Measurements from ENCODE around the gene XRCC4. TPM values are rescaled to one million over a fixed set of nuclear protein-coding genes. Genes with fewer than 3 reads are reported as not detected.

Gene XRCC4
- total RNA-seq, 1 donor from 2014 or later = 15.5 TPM

- Mint-ChIP-seq H3K4me3 (ENCODE audit: unreplicated experiment) (no peak overlapping the region), H3K27me3 (ENCODE audit: low read depth, unreplicated experiment) (no peaks in the 10 kb centered on the region), H3K36me3 (ENCODE audit: low read depth, unreplicated experiment) (no peaks in the 10 kb centered on the region), H3K4me1 (ENCODE audit: low read depth, unreplicated experiment) (peaks cover 4% of the 10 kb centered on the region), H3K9me3 (ENCODE audit: unreplicated experiment) (no peaks in the 10 kb centered on the region), H3K27ac (ENCODE audit: unreplicated experiment) (no peak overlapping the region)
- Histone ChIP-seq H3K36me3 (ENCODE audit: insufficient read depth, low read length) (no peaks in the 10 kb centered on the region), H2AFZ (ENCODE audit: low read depth, low read length) (no peak overlapping the region), H3K4me2 (ENCODE audit: low read length) (no peak overlapping the region), H3K4me1 (ENCODE audit: insufficient read depth, low read length) (no peaks in the 10 kb centered on the region), H4K20me1 (ENCODE audit: insufficient read depth, low read length) (no peaks in the 10 kb centered on the region), H3K4me3 (ENCODE audit: insufficient read depth, low read depth, low read length) (no peak overlapping the region), H3K79me2 (ENCODE audit: insufficient read depth, low read length) (no peaks in the 10 kb centered on the region), H3K9ac (ENCODE audit: low read length) (no peak overlapping the region), H3K27me3 (ENCODE audit: insufficient read depth, low read length) (no peaks in the 10 kb centered on the region), H3K9me3 (ENCODE audit: insufficient read depth, low read depth, low read length) (no peaks in the 10 kb centered on the region), H3K27ac (ENCODE audit: low read depth, low read length) (no peak overlapping the region)
- FAIRE-seq (no peak), DNase-seq (ENCODE audit: low read depth) (no peak)
- no peak for TF ChIP-seq CTCF (IDR thresholded peaks at IDR 0.05; ENCODE audit: insufficient read depth, low read depth, low read length)
- TF ChIP-seq EZH2 (IDR thresholded peaks at IDR 0.05; ENCODE audit: insufficient read depth, low read length) = no peak
Measured at GRCh38 chr5:83220331-83220730, 143.0 kb downstream of the XRCC4 start.

- Mint-ChIP-seq H3K9me3 (ENCODE audit: unreplicated experiment) (no peaks in the 10 kb centered on the region), H3K36me3 (ENCODE audit: low read depth, unreplicated experiment) (no peaks in the 10 kb centered on the region), H3K27me3 (ENCODE audit: low read depth, unreplicated experiment) (no peaks in the 10 kb centered on the region), H3K4me1 (ENCODE audit: low read depth, unreplicated experiment) (peaks cover 10% of the 10 kb centered on the region), H3K4me3 (ENCODE audit: unreplicated experiment) (no peak overlapping the region), H3K27ac (ENCODE audit: unreplicated experiment) (no peak overlapping the region)
- Histone ChIP-seq H3K9me3 (ENCODE audit: insufficient read depth, low read depth, low read length) (no peaks in the 10 kb centered on the region), H3K4me3 (ENCODE audit: insufficient read depth, low read depth, low read length) (no peak overlapping the region), H2AFZ (ENCODE audit: low read depth, low read length) (no peak overlapping the region), H4K20me1 (ENCODE audit: insufficient read depth, low read length) (no peaks in the 10 kb centered on the region), H3K27me3 (ENCODE audit: insufficient read depth, low read length) (no peaks in the 10 kb centered on the region), H3K4me2 (ENCODE audit: low read length) (no peak overlapping the region), H3K4me1 (ENCODE audit: insufficient read depth, low read length) (no peaks in the 10 kb centered on the region), H3K79me2 (ENCODE audit: insufficient read depth, low read length) (no peaks in the 10 kb centered on the region), H3K36me3 (ENCODE audit: insufficient read depth, low read length) (no peaks in the 10 kb centered on the region), H3K27ac (ENCODE audit: low read depth, low read length) (no peak overlapping the region), H3K9ac (ENCODE audit: low read length) (no peak overlapping the region)
- DNase-seq (ENCODE audit: low read depth) = no peak
- FAIRE-seq = no peak
- TF ChIP-seq CTCF (IDR thresholded peaks at IDR 0.05; ENCODE audit: insufficient read depth, low read depth, low read length) (no peak), EZH2 (IDR thresholded peaks at IDR 0.05; ENCODE audit: insufficient read depth, low read length) (no peak)
Measured at GRCh38 chr5:83222906-83223305, 145.6 kb downstream of the XRCC4 start.

- no peaks in the 10 kb centered on the region for H4K20me1 ChIP-seq (ENCODE audit: insufficient read depth, low read length)
- peak; percentile 43 for DNase-seq (ENCODE audit: low read depth)
Measured at GRCh38 chr5:83227611-83228010, 150.3 kb downstream of the XRCC4 start.

More at GRCh38 chr5:83227611-83228010, 150.3 kb downstream of the XRCC4 start:
- peak; percentile 20 for FAIRE-seq
- Mint-ChIP-seq H3K36me3 (ENCODE audit: low read depth, unreplicated experiment) (no peaks in the 10 kb centered on the region), H3K9me3 (ENCODE audit: unreplicated experiment) (no peaks in the 10 kb centered on the region), H3K4me1 (ENCODE audit: low read depth, unreplicated experiment) (peaks cover 10% of the 10 kb centered on the region), H3K27me3 (ENCODE audit: low read depth, unreplicated experiment) (no peaks in the 10 kb centered on the region), H3K27ac (ENCODE audit: unreplicated experiment) (no peak overlapping the region), H3K4me3 (ENCODE audit: unreplicated experiment) (no peak overlapping the region)
- Histone ChIP-seq H3K36me3 (ENCODE audit: insufficient read depth, low read length) (no peaks in the 10 kb centered on the region), H3K9ac (ENCODE audit: low read length) (no peak overlapping the region), H3K9me3 (ENCODE audit: insufficient read depth, low read depth, low read length) (no peaks in the 10 kb centered on the region), H3K4me2 (ENCODE audit: low read length) (no peak overlapping the region), H3K79me2 (ENCODE audit: insufficient read depth, low read length) (no peaks in the 10 kb centered on the region), H3K27ac (ENCODE audit: low read depth, low read length) (no peak overlapping the region), H3K4me1 (ENCODE audit: insufficient read depth, low read length) (no peaks in the 10 kb centered on the region), H3K4me3 (ENCODE audit: insufficient read depth, low read depth, low read length) (no peak overlapping the region), H2AFZ (ENCODE audit: low read depth, low read length) (no peak overlapping the region), H3K27me3 (ENCODE audit: insufficient read depth, low read length) (no peaks in the 10 kb centered on the region)
- TF ChIP-seq CTCF (IDR thresholded peaks at IDR 0.05; ENCODE audit: insufficient read depth, low read depth, low read length) (no peak), EZH2 (IDR thresholded peaks at IDR 0.05; ENCODE audit: insufficient read depth, low read length) (no peak)

Data from astrocyte (in vitro differentiated cells and primary cell).